Activated T-helper 17 cell treated with anti-CD3 and anti-CD28 coated beads, Interleukin-2, amount 50 U/mL, for 72 hours (primary cell): ENCODE data around the gene UPK3BL1. TPM values are rescaled to one million over a fixed set of nuclear protein-coding genes. Genes with fewer than 3 reads are reported as not detected.
A peak's percentile ranks its signal among the peaks of the same experiment; 100 is the strongest.
"Not testable (repeated sequence)": the region's sequence is repeated elsewhere in the genome, so short reads cannot be mapped to it uniquely, and the experiment has no call there.

Experiments used
- ATAC-seq: fragments of 150-1000 bp; cut with Tn5 transposase; replicated peaks from 2 replicates; pipeline ENCODE4 v1.10.0; 2021; ENCODE audit warnings: mild to moderate bottlenecking, moderate library complexity
- H3K27ac Mint-ChIP-seq: one replicate; pipeline ENCODE4 v1.8.0; 2022; ENCODE audit warnings: mixed read lengths
- H3K27me3 Mint-ChIP-seq: one replicate; pipeline ENCODE4 v1.8.0; 2022; ENCODE audit warnings: mixed read lengths
- H3K36me3 Mint-ChIP-seq: one replicate; pipeline ENCODE4 v1.8.0; 2022; ENCODE audit warnings: low read depth, mild to moderate bottlenecking, mixed read lengths
- H3K4me1 Mint-ChIP-seq: one replicate; pipeline ENCODE4 v1.8.0; 2022; ENCODE audit warnings: mixed read lengths
- H3K4me3 Mint-ChIP-seq: one replicate; pipeline ENCODE4 v1.8.0; 2022; ENCODE audit warnings: mild to moderate bottlenecking, mixed read lengths
- H3K9me3 Mint-ChIP-seq: one replicate; pipeline ENCODE4 v1.8.0; 2022; ENCODE audit warnings: mixed read lengths
- total RNA-seq, 2 donors: library from RNA; stranded (reverse); gene quantifications; one replicate each; pipeline ENCODE4 v1.2.3, GENCODE V29; 2022

UPK3BL1 gene
- 10 to 100 TPM; 37.5 to 55.6 TPM for total RNA-seq

- ATAC-seq, H3K4me3 Mint-ChIP-seq, H3K27me3 Mint-ChIP-seq: not testable (repeated sequence)
These were observed at the start of gene UPK3BL1 for GRCh38 chr7:102642691-102643090. Gene UPK3BL1, minus strand, starts transcription at chr7:102642791. Its CDS starts 50 bp downstream, at chr7:102642741.

GRCh38 chr7:102690602-102691001 lies 48.0 kb upstream of the UPK3BL1 start:
- not testable (repeated sequence) for ATAC-seq, H3K4me1 Mint-ChIP-seq, H3K36me3 Mint-ChIP-seq, H3K9me3 Mint-ChIP-seq, H3K27me3 Mint-ChIP-seq, H3K27ac Mint-ChIP-seq
- peak overlapping the region; percentile 28 for H3K4me3 Mint-ChIP-seq

More at GRCh38 chr7:102642691-102643090, at the start of gene UPK3BL1:
- not testable (repeated sequence) for H3K36me3 Mint-ChIP-seq, H3K9me3 Mint-ChIP-seq, H3K27ac Mint-ChIP-seq, H3K4me1 Mint-ChIP-seq

- not testable (repeated sequence) for H3K4me1 Mint-ChIP-seq, H3K9me3 Mint-ChIP-seq, H3K4me3 Mint-ChIP-seq, H3K27ac Mint-ChIP-seq, H3K27me3 Mint-ChIP-seq, H3K36me3 Mint-ChIP-seq
- ATAC-seq = peak; percentile 74
These were observed 47.1 kb upstream of the UPK3BL1 start for GRCh38 chr7:102689436-102690282.

- H3K9me3 Mint-ChIP-seq, H3K27ac Mint-ChIP-seq, H3K36me3 Mint-ChIP-seq, H3K4me1 Mint-ChIP-seq, H3K4me3 Mint-ChIP-seq, H3K27me3 Mint-ChIP-seq: not testable (repeated sequence)
- peak; percentile 90 for ATAC-seq
These were observed 45.9 kb upstream of the UPK3BL1 start for GRCh38 chr7:102688299-102689036.

- not testable (repeated sequence) for H3K4me1 Mint-ChIP-seq, ATAC-seq, H3K27me3 Mint-ChIP-seq, H3K27ac Mint-ChIP-seq, H3K4me3 Mint-ChIP-seq, H3K9me3 Mint-ChIP-seq, H3K36me3 Mint-ChIP-seq
These were observed 40.0 kb upstream of the UPK3BL1 start for GRCh38 chr7:102682560-102682959.

GRCh38 chr7:102680780-102681179 lies 38.2 kb upstream of the UPK3BL1 start:
- H3K4me3 Mint-ChIP-seq, ATAC-seq, H3K36me3 Mint-ChIP-seq, H3K9me3 Mint-ChIP-seq, H3K27ac Mint-ChIP-seq, H3K27me3 Mint-ChIP-seq, H3K4me1 Mint-ChIP-seq: not testable (repeated sequence)

- H3K27ac Mint-ChIP-seq, H3K36me3 Mint-ChIP-seq, H3K27me3 Mint-ChIP-seq, H3K4me3 Mint-ChIP-seq, H3K4me1 Mint-ChIP-seq, H3K9me3 Mint-ChIP-seq: not testable (repeated sequence)
- ATAC-seq = peak; percentile 56
These were observed 33.0 kb upstream of the UPK3BL1 start for GRCh38 chr7:102675545-102675944.

GRCh38 chr7:102673447-102674067 lies 31.0 kb upstream of the UPK3BL1 start:
- H3K9me3 Mint-ChIP-seq, H3K36me3 Mint-ChIP-seq, H3K27ac Mint-ChIP-seq, H3K4me1 Mint-ChIP-seq, H3K27me3 Mint-ChIP-seq, H3K4me3 Mint-ChIP-seq: not testable (repeated sequence)
- peak; percentile 22 for ATAC-seq

GRCh38 chr7:102671956-102672307 lies 29.3 kb upstream of the UPK3BL1 start:
- not testable (repeated sequence) for H3K36me3 Mint-ChIP-seq, H3K27me3 Mint-ChIP-seq, H3K27ac Mint-ChIP-seq, H3K9me3 Mint-ChIP-seq, H3K4me1 Mint-ChIP-seq
- ATAC-seq = peak; percentile 4
- peak overlapping the region; percentile 81 for H3K4me3 Mint-ChIP-seq

GRCh38 chr7:102671166-102671955 lies 28.8 kb upstream of the UPK3BL1 start, which contains the start of gene POLR2J2:
Gene POLR2J2, minus strand, starts transcription at chr7:102671663. Its CDS starts 62 bp downstream, at chr7:102671601.
- H3K27me3 Mint-ChIP-seq, H3K9me3 Mint-ChIP-seq, H3K36me3 Mint-ChIP-seq, H3K4me1 Mint-ChIP-seq: not testable (repeated sequence)
- H3K4me3 Mint-ChIP-seq = peak within 1 kb of the TSS; percentile 81
- peak; percentile 79 for ATAC-seq
- peak within 1 kb of the TSS; percentile 88 for H3K27ac Mint-ChIP-seq

GRCh38 chr7:102667523-102667922 lies 24.9 kb upstream of the UPK3BL1 start:
- H3K9me3 Mint-ChIP-seq, H3K36me3 Mint-ChIP-seq, H3K27ac Mint-ChIP-seq, H3K4me1 Mint-ChIP-seq, ATAC-seq, H3K4me3 Mint-ChIP-seq, H3K27me3 Mint-ChIP-seq: not testable (repeated sequence)

GRCh38 chr7:102666850-102667249 lies 24.3 kb upstream of the UPK3BL1 start:
- H3K4me3 Mint-ChIP-seq, H3K27me3 Mint-ChIP-seq, ATAC-seq, H3K27ac Mint-ChIP-seq, H3K9me3 Mint-ChIP-seq, H3K4me1 Mint-ChIP-seq, H3K36me3 Mint-ChIP-seq: not testable (repeated sequence)

- H3K4me3 Mint-ChIP-seq, H3K27ac Mint-ChIP-seq, H3K27me3 Mint-ChIP-seq, H3K9me3 Mint-ChIP-seq, H3K4me1 Mint-ChIP-seq, H3K36me3 Mint-ChIP-seq, ATAC-seq: not testable (repeated sequence)
These were observed 22.2 kb upstream of the UPK3BL1 start for GRCh38 chr7:102664765-102665164.

- H3K27me3 Mint-ChIP-seq, H3K9me3 Mint-ChIP-seq, ATAC-seq, H3K4me1 Mint-ChIP-seq, H3K27ac Mint-ChIP-seq, H3K36me3 Mint-ChIP-seq, H3K4me3 Mint-ChIP-seq: not testable (repeated sequence)
These were observed 7.3 kb upstream of the UPK3BL1 start, which contains the start of gene SPDYE2B for GRCh38 chr7:102649924-102650323. Gene SPDYE2B, plus strand, starts transcription at chr7:102650319. Its CDS starts 2,030 bp downstream, at chr7:102652349.
